ENCODE data around the gene CYP4F8. TPM values are rescaled to one million over a fixed set of nuclear protein-coding genes. Genes with fewer than 3 reads are reported as not detected.

Gene CYP4F8
- total RNA-seq, 1 experiment from 2014 or later, result not detected

- POLR2A ChIA-PET, result no interaction called here
- intact Hi-C loops (cut with micrococcal nuclease; ENCODE audit: unreplicated experiment), result no loop called here
Measured at GRCh38 chr19:15615526-15615925, 508 bp downstream of the CYP4F8 start.

DNA sequence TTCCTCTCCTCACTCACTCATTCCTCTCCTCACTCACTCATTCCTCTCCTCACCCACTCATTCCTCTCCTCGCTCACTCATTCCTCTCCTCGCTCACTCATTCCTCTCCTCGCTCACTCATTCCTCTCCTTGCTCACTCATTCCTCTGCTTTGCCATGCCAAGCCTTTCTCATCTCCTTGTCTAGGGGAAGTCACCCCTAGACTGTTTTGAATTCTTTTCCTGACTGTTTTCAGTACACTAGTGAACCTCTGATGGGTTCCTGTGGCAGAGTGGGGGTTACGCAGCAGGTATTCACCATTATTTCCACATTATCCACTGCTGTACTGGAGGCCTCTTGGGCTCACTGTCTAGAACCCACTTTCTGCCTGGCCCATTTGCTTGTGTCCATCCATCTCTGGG lies 1.2 kb downstream of the CYP4F8 start:
- BruUV-seq (replicated peaks), result no TSS peak
- no peak for DNase-seq (ENCODE audit: low read depth, low spot score)
- Histone ChIP-seq H3K27me3 (ENCODE audit: control insufficient read depth, insufficient read depth, low read length) (no peaks in the 10 kb centered on the region), H3K27ac (ENCODE audit: low read length) (no peak overlapping the region), H3K9me3 (ENCODE audit: control insufficient read depth, insufficient read depth, low read depth, low read length) (no peaks in the 10 kb centered on the region), H3K4me3 (ENCODE audit: low read depth in 2 of 2, low read length in 2 of 2) (no peak overlapping the region), H3K4me1 (ENCODE audit: control insufficient read depth, insufficient read depth, low read length) (no peaks in the 10 kb centered on the region), H3K36me3 (ENCODE audit: control insufficient read depth, insufficient read depth, low read length) (no peaks in the 10 kb centered on the region)
- intact Hi-C loops (cut with micrococcal nuclease; ENCODE audit: unreplicated experiment), result no loop called here
- POLR2A ChIA-PET, result no interaction called here
- no peak for ATAC-seq
- in situ Hi-C loops (cut with HindIII; ENCODE audit: low pct_unique_long_range_greater_than_20kb, low sequenced_read_pairs), result no loop called here
- CTCF ChIA-PET, result no interaction called here
- no peak for TF ChIP-seq REST (IDR thresholded peaks at IDR 0.05; ENCODE audit: insufficient read depth in 1 of 2, low read depth in 2 of 2, low read length in 1 of 2)
- TF ChIP-seq, protein P1, sequence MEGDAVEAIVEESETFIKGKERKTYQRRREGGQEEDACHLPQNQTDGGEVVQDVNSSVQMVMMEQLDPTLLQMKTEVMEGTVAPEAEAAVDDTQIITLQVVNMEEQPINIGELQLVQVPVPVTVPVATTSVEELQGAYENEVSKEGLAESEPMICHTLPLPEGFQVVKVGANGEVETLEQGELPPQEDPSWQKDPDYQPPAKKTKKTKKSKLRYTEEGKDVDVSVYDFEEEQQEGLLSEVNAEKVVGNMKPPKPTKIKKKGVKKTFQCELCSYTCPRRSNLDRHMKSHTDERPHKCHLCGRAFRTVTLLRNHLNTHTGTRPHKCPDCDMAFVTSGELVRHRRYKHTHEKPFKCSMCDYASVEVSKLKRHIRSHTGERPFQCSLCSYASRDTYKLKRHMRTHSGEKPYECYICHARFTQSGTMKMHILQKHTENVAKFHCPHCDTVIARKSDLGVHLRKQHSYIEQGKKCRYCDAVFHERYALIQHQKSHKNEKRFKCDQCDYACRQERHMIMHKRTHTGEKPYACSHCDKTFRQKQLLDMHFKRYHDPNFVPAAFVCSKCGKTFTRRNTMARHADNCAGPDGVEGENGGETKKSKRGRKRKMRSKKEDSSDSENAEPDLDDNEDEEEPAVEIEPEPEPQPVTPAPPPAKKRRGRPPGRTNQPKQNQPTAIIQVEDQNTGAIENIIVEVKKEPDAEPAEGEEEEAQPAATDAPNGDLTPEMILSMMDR (IDR thresholded peaks at IDR 0.05), result no peak
- no peak for TF ChIP-seq POLR2AphosphoS5 (IDR thresholded peaks at IDR 0.05; ENCODE audit: low read depth, low read length)
- TF ChIP-seq SIN3A (IDR thresholded peaks at IDR 0.05; ENCODE audit: borderline replicate concordance, insufficient read depth, low read depth, low read length), result no peak
- TF ChIP-seq TCF7L2 (IDR thresholded peaks at IDR 0.05; ENCODE audit: low read depth, low read length), result no peak

More at GRCh38 chr19:15615526-15615925, 508 bp downstream of the CYP4F8 start:
- no TSS peak for BruUV-seq (replicated peaks)
- no peaks in the 10 kb centered on the region for H3K9me3 ChIP-seq (ENCODE audit: control insufficient read depth, insufficient read depth, low read depth, low read length)
- no peak overlapping the region for H3K4me3 ChIP-seq (ENCODE audit: low read depth in 2 of 2, low read length in 2 of 2)
- in situ Hi-C loops (cut with HindIII; ENCODE audit: low pct_unique_long_range_greater_than_20kb, low sequenced_read_pairs), result no loop called here
- TF ChIP-seq, protein P1 (IDR thresholded peaks at IDR 0.05), result no peak
- TF ChIP-seq SIN3A (IDR thresholded peaks at IDR 0.05; ENCODE audit: borderline replicate concordance, insufficient read depth, low read depth, low read length) (no peak), POLR2AphosphoS5 (IDR thresholded peaks at IDR 0.05; ENCODE audit: low read depth, low read length) (no peak), REST (IDR thresholded peaks at IDR 0.05; ENCODE audit: insufficient read depth in 1 of 2, low read depth in 2 of 2, low read length in 1 of 2) (no peak), TCF7L2 (IDR thresholded peaks at IDR 0.05; ENCODE audit: low read depth, low read length) (no peak)
- H3K27me3 ChIP-seq (ENCODE audit: control insufficient read depth, insufficient read depth, low read length), result no peaks in the 10 kb centered on the region
- no peaks in the 10 kb centered on the region for H3K4me1 ChIP-seq (ENCODE audit: control insufficient read depth, insufficient read depth, low read length)
- DNase-seq (ENCODE audit: low read depth, low spot score) (no peak), ATAC-seq (no peak)
- H3K27ac ChIP-seq (ENCODE audit: low read length), result no peak overlapping the region
- H3K36me3 ChIP-seq (ENCODE audit: control insufficient read depth, insufficient read depth, low read length), result no peaks in the 10 kb centered on the region
- CTCF ChIA-PET, result no interaction called here
